GM19468 (cell line): ENCODE measurements around the gene PDE5A.
"Not testable (repeated sequence)": the region's sequence is repeated elsewhere in the genome, so short reads cannot be mapped to it uniquely, and the experiment has no call there.

ENCODE experiments used
- ATAC-seq: cut with Tn5 transposase; IDR thresholded peaks from one replicate; pipeline ENCODE4 v1.9.1; 2021; ENCODE audit warnings: mild to moderate bottlenecking, moderate library complexity, moderate number of reproducible peaks; ENCODE audit not compliant: unreplicated experiment; ENCODE audit errors: extremely low read depth

The PDE5A gene

GRCh38 chr4:119479835-119480234 is 148.8 kb downstream of the PDE5A start:
- ATAC-seq: no peak

DNA sequence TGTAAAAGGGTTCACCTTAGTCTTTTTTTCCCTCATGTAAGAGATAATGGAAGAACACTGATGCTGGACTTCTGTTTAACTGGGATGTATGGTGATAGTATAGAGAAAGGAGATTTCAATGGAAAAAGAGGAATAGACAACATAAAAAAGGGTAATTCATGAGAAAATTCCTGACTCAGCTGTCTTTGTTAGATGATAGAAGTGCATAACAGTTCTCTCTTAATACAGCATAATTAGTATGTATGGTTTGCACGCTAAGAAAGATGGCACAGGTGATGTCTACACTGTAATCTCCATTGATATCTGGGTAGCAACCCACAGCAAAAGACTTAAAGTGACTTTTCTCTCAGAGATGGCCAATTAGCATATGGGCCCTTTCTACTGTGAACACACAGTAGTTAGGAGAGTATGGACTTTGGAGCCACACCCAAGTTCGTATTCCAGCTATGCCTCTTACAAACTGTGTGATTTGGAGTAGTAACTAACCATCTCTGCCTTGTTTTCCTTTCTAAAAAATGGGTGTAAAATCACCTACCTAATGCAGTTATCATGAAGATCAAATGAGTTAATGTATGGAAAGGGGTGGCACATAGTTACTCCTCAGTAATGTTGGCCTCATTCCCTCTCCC is 149.3 kb downstream of the PDE5A start:
- ATAC-seq: no peak

GRCh38 chr4:119478446-119479179 is 150.0 kb downstream of the PDE5A start:
- ATAC-seq: no peak

DNA sequence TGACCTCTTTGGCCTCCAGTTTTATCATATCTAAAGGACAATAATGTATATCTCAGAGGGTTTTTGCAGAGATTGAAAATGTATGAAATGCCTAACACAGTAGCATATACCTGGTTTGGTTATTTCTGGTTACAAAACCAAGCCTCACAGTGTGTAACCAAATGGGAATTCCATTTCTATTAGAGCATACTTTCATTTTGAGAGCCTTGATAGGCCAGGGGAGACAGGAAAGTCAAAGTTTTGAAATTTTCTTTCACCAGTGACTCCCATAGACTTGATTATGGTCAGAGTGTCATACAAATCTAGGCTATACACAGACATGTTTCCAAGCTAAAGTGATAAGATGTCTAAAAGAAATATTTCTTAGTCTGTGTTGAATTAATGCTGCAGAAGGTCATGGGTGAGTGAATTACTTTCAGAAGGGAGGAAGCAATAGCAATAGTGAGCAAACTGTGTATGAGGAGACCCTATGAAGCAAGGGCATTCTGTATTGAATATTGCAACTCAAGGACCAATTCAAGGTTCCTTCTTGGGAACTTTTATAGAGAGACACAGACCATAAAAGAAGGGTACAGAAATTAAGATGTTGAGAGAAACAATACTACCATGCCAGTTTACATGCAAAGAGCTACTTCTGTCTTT is 151.1 kb downstream of the PDE5A start:
- no peak for ATAC-seq

DNA sequence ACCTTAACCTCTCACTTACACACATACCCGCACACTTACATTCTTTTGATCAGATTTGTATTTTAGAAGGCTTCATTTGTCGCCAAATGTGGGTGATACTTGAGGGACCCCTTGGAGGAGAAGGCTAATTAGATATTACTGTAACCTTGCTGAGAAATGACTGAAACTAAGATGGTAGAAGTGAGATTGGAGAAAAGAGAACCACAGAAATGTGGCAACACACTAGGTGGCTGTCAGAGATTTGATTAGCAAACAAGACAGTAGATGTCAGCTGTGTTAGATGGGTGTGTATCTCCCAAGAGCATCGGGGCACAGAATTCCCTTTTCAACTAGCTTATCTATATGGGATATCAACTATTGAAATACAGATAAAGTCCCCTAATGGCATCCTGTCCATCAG is 157.3 kb downstream of the PDE5A start:
- peak; percentile 31 for ATAC-seq

DNA sequence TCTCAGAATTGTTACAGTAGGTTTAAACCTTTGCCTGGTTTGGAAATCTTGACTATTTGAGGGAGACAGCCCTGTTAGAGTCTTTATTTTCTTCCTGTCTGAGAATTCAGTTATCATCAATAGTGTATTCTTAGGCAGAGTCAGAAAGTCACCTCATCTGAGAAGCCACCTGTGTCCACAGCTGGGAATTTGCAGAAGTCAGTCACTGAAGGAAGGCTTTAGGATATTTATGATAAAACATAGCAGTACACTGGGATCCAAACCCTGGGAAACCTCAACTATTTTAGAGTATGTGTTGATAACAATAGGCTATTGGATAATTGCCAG is 157.9 kb downstream of the PDE5A start:
- not testable (repeated sequence) for ATAC-seq

DNA sequence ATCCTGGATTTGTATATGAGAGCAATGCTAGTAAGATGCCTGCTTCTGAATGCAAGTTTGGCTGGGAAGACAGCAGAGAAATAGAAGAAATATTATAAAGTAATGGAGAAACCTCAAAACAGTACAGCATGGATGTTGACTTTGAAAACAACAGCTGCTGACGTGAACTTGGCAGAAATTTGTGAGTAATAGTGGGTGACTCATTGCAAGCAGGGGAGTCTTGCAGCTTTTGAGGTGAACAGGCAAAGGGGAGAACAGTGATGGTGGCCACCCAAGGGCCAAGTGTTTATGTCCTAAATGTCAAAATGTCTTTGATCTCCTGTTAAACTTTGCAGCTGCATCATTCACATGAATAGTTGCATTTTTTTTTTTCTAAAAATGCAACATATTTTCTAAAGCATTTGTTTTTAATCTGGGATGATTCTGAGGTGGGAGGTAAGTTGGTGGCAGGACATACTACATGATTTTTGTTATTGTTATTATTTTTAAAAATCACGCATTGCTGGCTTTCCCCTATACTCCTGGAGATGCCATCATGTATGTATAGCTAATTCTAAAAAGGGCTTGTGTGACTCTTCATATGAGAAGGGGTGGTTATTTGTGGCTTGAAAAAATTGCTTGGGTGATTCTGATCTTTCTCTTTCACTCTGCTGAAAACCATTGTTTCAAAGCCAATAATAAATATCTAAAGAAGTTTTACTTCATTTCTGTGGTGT is 158.4 kb downstream of the PDE5A start:
- ATAC-seq: not testable (repeated sequence)

GRCh38 chr4:119469039-119469438 is 159.6 kb downstream of the PDE5A start:
- not testable (repeated sequence) for ATAC-seq

DNA sequence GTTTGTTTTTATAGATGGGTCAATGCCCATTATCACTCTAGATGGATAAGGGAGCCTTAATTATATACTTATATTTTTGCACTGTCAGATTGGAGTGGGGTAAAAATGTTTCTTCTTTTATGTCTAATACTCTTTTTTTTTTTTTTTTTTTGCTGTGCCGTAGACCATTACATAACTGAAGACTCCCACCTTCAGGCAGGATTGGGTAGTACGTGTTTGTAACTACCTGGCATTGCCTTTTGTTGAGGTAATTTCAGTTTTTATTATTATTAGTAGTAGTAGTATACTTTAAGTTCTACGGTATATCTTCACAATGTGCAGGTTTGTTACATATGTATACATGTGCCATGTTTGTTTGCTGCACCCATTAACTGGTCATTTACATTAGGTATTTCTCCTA is 165.9 kb downstream of the PDE5A start:
- not testable (repeated sequence) for ATAC-seq

DNA sequence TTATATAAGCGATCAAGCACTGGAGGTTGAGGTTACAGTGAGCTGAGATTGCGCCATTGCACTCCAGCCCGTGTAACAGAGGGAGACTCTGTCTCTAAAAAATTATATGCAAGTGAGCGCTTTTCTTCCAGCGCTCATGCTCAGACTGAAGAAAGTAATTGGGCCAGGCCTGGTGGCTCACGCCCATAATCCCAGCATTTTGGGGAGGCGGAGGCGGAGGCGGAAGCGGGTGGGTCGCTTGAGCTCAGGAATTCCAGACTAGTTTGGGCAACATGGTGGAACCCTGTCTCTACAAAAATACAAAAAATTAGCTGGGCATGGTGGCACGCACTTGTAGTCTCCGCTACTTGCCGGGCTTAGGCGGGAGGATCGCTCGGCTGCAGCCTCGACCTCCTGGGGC is 172.9 kb downstream of the PDE5A start:
- ATAC-seq: not testable (repeated sequence)

DNA sequence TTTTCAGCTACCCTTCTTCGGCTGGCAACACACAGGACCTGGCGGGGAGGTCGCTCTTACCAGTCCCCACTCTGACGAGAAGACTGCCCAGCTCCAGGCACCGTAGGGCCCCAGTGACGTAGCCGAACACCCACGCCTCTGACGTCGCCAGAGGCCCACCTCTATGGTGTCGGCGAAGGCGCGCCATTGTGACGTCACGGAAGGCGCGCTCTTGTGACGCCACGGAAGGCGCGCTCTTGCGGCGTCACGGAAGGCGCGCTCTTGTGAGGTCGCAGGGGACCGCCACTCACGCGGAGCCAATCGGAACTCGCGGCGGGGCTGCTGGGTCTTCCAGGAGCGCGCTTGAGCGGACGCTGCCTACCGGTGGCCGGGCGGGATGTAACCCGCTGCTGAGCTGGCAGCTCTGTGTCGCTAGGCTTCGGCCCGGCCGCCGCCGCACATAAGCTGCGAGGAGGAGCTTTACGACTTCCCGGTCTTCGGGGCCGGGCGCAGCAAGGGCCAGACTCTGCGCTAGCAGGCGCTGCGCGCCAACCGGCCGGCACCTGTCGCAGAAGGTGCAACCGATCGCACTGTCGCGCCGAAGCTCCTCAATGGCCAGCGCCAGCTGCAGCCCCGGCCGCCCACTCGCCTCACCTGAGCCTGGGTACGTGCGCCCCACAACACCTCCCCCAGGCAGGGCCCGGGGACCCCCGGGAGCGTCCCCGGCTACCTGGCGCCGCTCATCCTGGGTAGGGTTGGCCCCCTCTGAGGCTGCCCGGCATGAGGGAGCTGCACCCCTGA is 173.9 kb downstream of the PDE5A start:
- peak; percentile 99 for ATAC-seq

DNA sequence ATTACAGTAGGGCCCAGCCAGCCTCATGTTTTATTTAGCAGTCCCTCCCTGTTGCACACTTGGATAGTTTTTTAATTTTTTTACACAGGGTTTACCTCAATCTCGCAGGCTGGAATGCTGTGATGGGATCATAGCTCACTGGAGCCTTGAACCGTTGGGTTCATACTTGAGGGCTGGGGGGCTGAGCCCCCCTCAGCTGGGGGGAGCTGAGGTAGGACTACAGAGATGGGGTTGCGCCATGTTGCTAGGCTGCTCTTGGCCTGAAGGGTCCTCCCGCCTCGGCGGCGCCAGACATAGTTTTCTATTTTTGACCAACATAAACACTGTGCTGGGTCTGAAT is 174.5 kb downstream of the PDE5A start:
- ATAC-seq: not testable (repeated sequence)

DNA sequence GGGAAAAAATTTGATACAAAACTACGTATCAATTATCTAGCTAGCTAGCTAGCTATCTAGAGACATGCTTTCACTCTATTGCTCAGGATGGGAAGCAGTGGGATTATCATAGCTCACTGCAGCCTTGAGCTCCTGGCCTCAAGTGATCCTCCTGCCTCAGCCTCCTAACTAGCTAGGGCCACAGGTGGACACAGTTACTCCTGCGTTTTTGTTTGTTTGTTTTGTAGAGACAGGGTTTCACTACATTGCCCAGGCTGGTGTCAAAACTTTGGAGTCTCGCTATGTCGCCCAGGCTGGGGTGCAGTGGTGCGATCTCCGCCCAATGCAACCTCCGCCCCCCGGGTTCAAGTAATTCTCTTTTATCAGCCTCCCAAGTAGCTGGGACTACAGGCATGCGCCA is 175.3 kb downstream of the PDE5A start:
- not testable (repeated sequence) for ATAC-seq

DNA sequence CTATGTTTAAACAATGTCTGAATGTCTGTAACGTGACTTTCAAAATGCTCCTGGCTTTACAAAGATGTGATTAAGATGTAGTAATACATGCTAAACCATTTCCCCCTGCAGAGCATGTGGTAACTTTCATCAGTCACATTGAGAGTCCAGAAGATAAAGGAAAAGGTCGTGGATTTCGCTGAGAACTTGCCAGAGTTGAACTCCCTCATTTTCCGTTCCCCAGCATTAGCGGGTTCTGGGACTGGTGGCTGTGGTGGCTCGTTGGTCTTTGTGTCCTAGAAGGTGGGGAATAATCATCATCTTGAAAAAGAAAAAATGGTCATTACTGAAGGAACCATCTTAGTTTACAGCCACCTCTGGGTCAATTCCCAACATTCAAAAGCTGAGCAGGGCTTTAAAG is 178.8 kb downstream of the PDE5A start:
- not testable (repeated sequence) for ATAC-seq
